Tibial artery (tissue), 4 donors: ENCODE measurements around the gene ABHD15.

ENCODE experiments used
- DNase-seq, 2 donors: peaks; one replicate each; pipeline ENCODE4 v3.0.0-alpha.2; 2019
- H3K27ac ChIP-seq, 2 donors: fragments of 200-600 bp; sonication (generic) in 1 of 2; 1 replicate in 1 of 2; 2 replicates in 1 of 2; pipeline ENCODE4 v1.5.1; 2018 to 2019; ENCODE audit warnings: mild to moderate bottlenecking in 1 of 2
- H3K27me3 ChIP-seq, 2 donors: fragments of 200-600 bp; sonication (generic) in 1 of 2; one replicate each; pipeline versions ENCODE4 v1.5.1 to v1.6.0; 2016 to 2019
- H3K36me3 ChIP-seq, 3 donors: fragments of 200-600 bp; sonication (generic) in 2 of 3; one replicate each; pipeline ENCODE4 v1.5.1; 2016 to 2019; ENCODE audit warnings: mild to moderate bottlenecking in 2 of 3
- H3K4me1 ChIP-seq, 4 donors: fragments of 200-600 bp; sonication (generic) in 2 of 4; 1 replicate in 3 of 4; 2 replicates in 1 of 4; pipeline ENCODE4 v1.5.1; 2016 to 2019
- H3K4me3 ChIP-seq, 2 donors: fragments of 200-600 bp; sonication (generic) in 1 of 2; 1 replicate in 1 of 2; 2 replicates in 1 of 2; pipeline ENCODE4 v1.5.1; 2018 to 2019; ENCODE audit warnings: mild to moderate bottlenecking in 2 of 2
- H3K9me3 ChIP-seq, 3 donors: fragments of 200-600 bp; sonication (generic) in 1 of 3; one replicate each; pipeline ENCODE4 v1.5.1; 2016 to 2019
- CTCF ChIP-seq, 2 experiments: fragments of 200-600 bp in 1 of 2; fragments of 450-650 bp in 1 of 2; IDR thresholded peaks; one replicate each; pipeline ENCODE4 v1.5.1; 2017 to 2019; ENCODE audit warnings: antibody characterized with exemption in 2 of 2, mild to moderate bottlenecking in 1 of 2, moderate library complexity in 1 of 2
- intact Hi-C: fragments of 100-400 bp; cut with DNase I; formaldehyde crosslinking; loops from one replicate; pipeline ENCODE4 v1.15.0; 2023; ENCODE audit warnings: low total_unique reads

ABHD15 gene

GRCh38 chr17:29555840-29556239, 11.0 kb downstream of the ABHD15 start:
- no peaks in the 10 kb centered on the region for H3K27me3 ChIP-seq
- H3K4me3 ChIP-seq = no peak overlapping the region
- H3K36me3 ChIP-seq = no peaks in the 10 kb centered on the region
- no peak for TF ChIP-seq CTCF (IDR thresholded peaks at IDR 0.05)
- H3K4me1 ChIP-seq = no peaks in the 10 kb centered on the region
- no peak overlapping the region for H3K27ac ChIP-seq
- DNase-seq = no peak
- H3K9me3 ChIP-seq = no peaks in the 10 kb centered on the region
- intact Hi-C loops = no loop called here

DNA sequence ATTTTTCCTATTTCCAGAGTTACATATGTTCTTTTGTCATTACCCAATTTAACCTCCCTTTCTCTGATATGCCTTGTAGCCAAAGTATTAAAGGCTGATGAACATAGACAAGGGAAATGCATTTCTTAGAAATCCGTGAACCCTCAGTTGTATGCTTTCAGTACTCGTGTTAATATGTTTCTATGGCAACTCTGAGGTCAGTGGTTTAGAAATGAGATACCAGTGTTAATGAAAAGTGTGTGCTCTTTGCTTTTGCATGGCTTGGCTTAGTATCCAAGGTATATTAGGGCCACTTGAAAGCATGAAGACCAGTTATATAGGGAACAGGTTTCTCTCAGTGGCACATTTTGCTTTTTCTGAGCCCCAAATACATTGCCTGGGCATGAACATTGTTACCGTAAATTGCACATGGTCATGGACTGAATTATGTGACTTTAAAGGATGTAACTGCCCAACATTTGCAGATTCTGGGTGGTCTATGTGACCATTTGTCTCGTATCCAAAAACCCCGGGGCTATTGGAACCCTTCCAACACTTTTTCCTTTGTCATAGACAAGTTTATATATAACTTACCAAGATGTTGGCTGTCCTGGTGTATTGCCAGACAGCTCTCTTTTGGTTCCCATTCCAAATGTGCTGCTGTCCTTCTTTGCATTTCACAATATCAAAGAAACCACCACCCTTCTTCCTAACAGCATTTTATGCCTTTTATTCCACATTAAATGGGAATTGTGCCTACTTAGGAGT, 17.5 kb downstream of the ABHD15 start:
- no peak for TF ChIP-seq CTCF (IDR thresholded peaks at IDR 0.05)
- no peak for DNase-seq
- H3K36me3 ChIP-seq = peaks cover 0 to 10% (median under 1%) of the 10 kb centered on the region in 3 donors

DNA sequence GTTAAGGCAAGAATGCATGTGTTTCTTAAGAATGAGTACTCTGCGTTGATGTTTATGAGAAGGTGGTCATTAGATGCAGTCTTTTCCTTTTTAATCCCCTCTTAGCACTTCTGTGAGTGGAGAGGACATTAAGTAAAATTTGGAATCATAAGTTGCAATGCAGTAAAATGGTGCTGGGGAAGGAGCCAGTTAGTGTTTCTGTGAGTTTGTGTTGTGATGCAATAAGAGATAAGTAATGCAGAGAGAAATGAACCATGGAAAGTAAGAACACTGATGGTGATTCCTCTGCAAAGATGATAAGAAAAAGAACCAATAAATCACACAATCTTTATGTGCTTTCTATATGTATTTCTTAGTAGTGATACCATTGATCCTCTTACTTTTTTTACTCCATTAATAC, 20.0 kb downstream of the ABHD15 start:
- DNase-seq = no peak
- TF ChIP-seq CTCF (IDR thresholded peaks at IDR 0.05) = no peak

More for the DNA sequence above, 17.5 kb downstream of the ABHD15 start:
- no peaks in the 10 kb centered on the region for H3K4me1 ChIP-seq
- intact Hi-C loops = no loop called here
- no peaks in the 10 kb centered on the region for H3K27me3 ChIP-seq
- H3K9me3 ChIP-seq = no peaks in the 10 kb centered on the region
- no peak overlapping the region for H3K4me3 ChIP-seq
- no peak overlapping the region for H3K27ac ChIP-seq

DNA sequence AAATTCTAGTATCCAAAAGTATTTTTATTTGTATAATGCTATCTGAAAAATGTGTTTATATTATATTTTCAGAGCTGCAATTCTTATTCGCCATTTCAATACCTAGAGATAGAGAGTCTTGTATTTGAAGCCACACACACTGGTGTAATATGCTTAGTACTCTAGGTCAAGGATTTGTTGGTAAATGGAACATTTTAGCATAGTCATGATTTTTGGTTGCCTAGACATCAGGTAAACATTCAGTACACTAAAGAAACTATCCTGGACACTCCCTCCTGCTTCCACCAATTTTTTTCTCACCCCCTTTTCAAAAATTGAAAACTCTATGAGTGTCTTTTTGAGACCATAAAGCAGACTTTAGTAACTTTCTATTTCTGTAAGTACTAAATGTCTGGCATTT, 20.8 kb downstream of the ABHD15 start:
- intact Hi-C loops = no loop called here
- peaks cover 17 to 41% (median 27%) of the 10 kb centered on the region in 3 donors for H3K36me3 ChIP-seq
- no peak for DNase-seq
- no peak overlapping the region for H3K4me3 ChIP-seq
- H3K27me3 ChIP-seq = no peaks in the 10 kb centered on the region
- no peak overlapping the region for H3K27ac ChIP-seq
- H3K9me3 ChIP-seq = no peaks in the 10 kb centered on the region
- no peak for TF ChIP-seq CTCF (IDR thresholded peaks at IDR 0.05)
- no peaks in the 10 kb centered on the region for H3K4me1 ChIP-seq

More for the DNA sequence above, 20.0 kb downstream of the ABHD15 start:
- no peaks in the 10 kb centered on the region for H3K9me3 ChIP-seq
- no peak overlapping the region for H3K27ac ChIP-seq
- no peaks in the 10 kb centered on the region for H3K27me3 ChIP-seq
- no peaks in the 10 kb centered on the region for H3K4me1 ChIP-seq
- no peak overlapping the region for H3K4me3 ChIP-seq
- H3K36me3 ChIP-seq = peaks cover 14 to 34% (median 26%) of the 10 kb centered on the region in 3 donors
- intact Hi-C loops = no loop called here

DNA sequence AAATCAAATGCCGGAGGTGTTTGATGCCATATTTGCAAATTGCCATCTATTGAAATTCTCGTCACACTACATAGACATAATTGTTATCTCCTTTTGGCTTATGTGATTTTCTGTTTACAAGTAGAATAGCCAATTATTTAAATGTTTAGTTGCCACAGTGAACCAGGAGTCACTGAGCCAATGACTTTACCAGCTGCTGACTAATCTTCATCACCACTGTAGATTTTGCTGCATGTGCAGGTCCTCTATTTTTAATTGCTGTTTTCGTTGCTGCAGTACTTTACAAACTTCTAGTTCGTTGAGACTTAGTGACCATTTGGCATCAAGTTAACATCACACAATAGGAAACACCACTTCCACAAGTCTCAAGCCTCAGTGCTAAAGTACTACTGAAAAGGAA, 22.8 kb downstream of the ABHD15 start:
- DNase-seq = no peak
- Histone ChIP-seq H3K9me3 (no peaks in the 10 kb centered on the region), H3K4me3 (no peak overlapping the region), H3K4me1 (no peaks in the 10 kb centered on the region), H3K27me3 (no peaks in the 10 kb centered on the region), H3K27ac (no peak overlapping the region), H3K36me3 (peaks cover 27 to 61% (median 29%) of the 10 kb centered on the region in 3 donors)
- intact Hi-C loops = no loop called here
- no peak for TF ChIP-seq CTCF (IDR thresholded peaks at IDR 0.05)
